ENCODE data around the gene CASP3.

DNA sequence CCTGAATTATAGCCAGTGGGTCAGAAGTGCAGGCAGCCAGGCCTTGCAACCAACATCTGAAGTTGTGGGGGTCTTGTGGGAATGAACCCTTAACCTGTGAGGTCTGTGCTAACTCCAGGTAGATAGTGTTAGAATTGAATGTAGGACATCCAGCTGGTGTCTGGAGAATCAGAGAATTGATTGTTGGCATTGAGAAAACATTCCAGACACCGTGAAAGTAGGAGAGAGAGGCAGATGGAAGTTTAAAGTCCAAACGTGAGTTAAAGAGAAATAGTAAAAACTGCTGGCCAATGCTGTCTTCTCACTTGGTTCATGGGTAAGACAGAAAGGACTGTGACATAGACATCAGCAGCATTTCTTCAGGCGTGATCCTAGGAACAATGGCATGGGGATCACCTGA lies 27.7 kb downstream of the CASP3 start:
- TF ChIP-seq, protein P1, sequence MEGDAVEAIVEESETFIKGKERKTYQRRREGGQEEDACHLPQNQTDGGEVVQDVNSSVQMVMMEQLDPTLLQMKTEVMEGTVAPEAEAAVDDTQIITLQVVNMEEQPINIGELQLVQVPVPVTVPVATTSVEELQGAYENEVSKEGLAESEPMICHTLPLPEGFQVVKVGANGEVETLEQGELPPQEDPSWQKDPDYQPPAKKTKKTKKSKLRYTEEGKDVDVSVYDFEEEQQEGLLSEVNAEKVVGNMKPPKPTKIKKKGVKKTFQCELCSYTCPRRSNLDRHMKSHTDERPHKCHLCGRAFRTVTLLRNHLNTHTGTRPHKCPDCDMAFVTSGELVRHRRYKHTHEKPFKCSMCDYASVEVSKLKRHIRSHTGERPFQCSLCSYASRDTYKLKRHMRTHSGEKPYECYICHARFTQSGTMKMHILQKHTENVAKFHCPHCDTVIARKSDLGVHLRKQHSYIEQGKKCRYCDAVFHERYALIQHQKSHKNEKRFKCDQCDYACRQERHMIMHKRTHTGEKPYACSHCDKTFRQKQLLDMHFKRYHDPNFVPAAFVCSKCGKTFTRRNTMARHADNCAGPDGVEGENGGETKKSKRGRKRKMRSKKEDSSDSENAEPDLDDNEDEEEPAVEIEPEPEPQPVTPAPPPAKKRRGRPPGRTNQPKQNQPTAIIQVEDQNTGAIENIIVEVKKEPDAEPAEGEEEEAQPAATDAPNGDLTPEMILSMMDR (conservative IDR thresholded peaks at IDR 0.05; ENCODE audit: low read length) = no peak
- no peak for TF ChIP-seq EZH2phosphoT487 (IDR thresholded peaks at IDR 0.05; ENCODE audit: borderline replicate concordance, low read depth, low read length)
